ENCODE measurements around the gene LCAT. TPM values are rescaled to one million over a fixed set of nuclear protein-coding genes. Genes with fewer than 3 reads are reported as not detected.

Gene LCAT
- total RNA-seq, 6 experiments from 2014 or later: 29.4 to 207 (median 137) TPM

GRCh38 chr16:67892375-67892774 lies 51.5 kb downstream of the LCAT start:
- intact Hi-C loops (cut with DNase I): no loop called here
- Histone ChIP-seq H3K36me3 (no peaks in the 10 kb centered on the region), H3K27me3 (no peaks in the 10 kb centered on the region), H3K9me3 (no peaks in the 10 kb centered on the region), H3K27ac (peak overlapping the region in 2 of 3 donors; percentile 20 to 35), H3K4me1 (peaks cover 0 to 14% (median 4%) of the 10 kb centered on the region in 4 donors), H3K4me3 (peak overlapping the region in 2 of 3 donors; percentile 6 to 13)
- 76% methylated on average over 5 of the region's 5 CpGs for WGBS (ENCODE audit: insufficient coverage, low coverage, low lambda C conversion rate, missing lambda C conversion rate)
- ATAC-seq (no peak), DNase-seq (no peak)
- TF ChIP-seq POLR2A (IDR thresholded peaks at IDR 0.05) (no peak), CTCF (IDR thresholded peaks at IDR 0.05) (no peak)

Other genes with a start within 250 kb of the LCAT start
- gene GFOD2, start 224.8 kb downstream of the LCAT start, total RNA-seq: 10 to 100 TPM; 19.7 to 39.7 (median 24.6) TPM
- 10 to 100 TPM; 15.1 to 38.4 (median 22.7) TPM for gene RANBP10, start 137.6 kb downstream of the LCAT start, total RNA-seq
- 1 to 10 TPM in 3 of 6 experiments, under 1 TPM in 3; 0.42 to 1.2 (median 0.99) TPM for gene TSNAXIP1, start 137.2 kb downstream of the LCAT start, total RNA-seq
- 10 to 100 TPM in 4 of 6 experiments, 1 to 10 TPM in 2; 8.9 to 23.9 (median 11.7) TPM for gene THAP11, start 101.8 kb downstream of the LCAT start, total RNA-seq
- gene NUTF2, start 97.2 kb downstream of the LCAT start, total RNA-seq: 10 to 100 TPM; 23.4 to 67.8 (median 33.9) TPM
- gene CENPT, start 96.4 kb downstream of the LCAT start, total RNA-seq: 10 to 100 TPM; 12.2 to 21.1 (median 18.2) TPM
- 10 to 100 TPM; 16.2 to 25.4 (median 19.5) TPM for gene EDC4, start 71.1 kb downstream of the LCAT start, total RNA-seq
- gene NRN1L, start 59.2 kb downstream of the LCAT start, total RNA-seq: under 1 TPM in 1 of 6 experiments, not detected in 5; 0.84 TPM
- gene PSKH1, start 50.9 kb downstream of the LCAT start, total RNA-seq: 10 to 100 TPM in 4 of 6 experiments, 1 to 10 TPM in 2; 6.7 to 22.6 (median 13.2) TPM
- gene CTRL, start 12.3 kb downstream of the LCAT start, total RNA-seq: under 1 TPM in 3 of 6 experiments, not detected in 3; 0.12 to 0.49 (median 0.44) TPM
- 10 to 100 TPM; 19.0 to 39.6 (median 22.7) TPM for gene PSMB10, start 7.3 kb downstream of the LCAT start, total RNA-seq
- gene SLC12A4, start 24.5 kb upstream of the LCAT start, total RNA-seq: 10 to 100 TPM; 17.2 to 40.0 (median 21.9) TPM
- gene DPEP3, start 36.4 kb upstream of the LCAT start, total RNA-seq: under 1 TPM in 1 of 6 experiments, not detected in 5; 0.10 TPM
- 1 to 10 TPM in 5 of 6 experiments, under 1 TPM in 1; 0.93 to 2.3 (median 1.6) TPM for gene DPEP2, start 55.4 kb upstream of the LCAT start, total RNA-seq
- not detected for gene DPEP2NB, start 71.8 kb upstream of the LCAT start, total RNA-seq
- 1 to 10 TPM; 5.4 to 10.0 (median 6.3) TPM for gene DDX28, start 79.1 kb upstream of the LCAT start, total RNA-seq
- 10 to 100 TPM in 2 of 6 experiments, 1 to 10 TPM in 4; 7.9 to 16.4 (median 9.2) TPM for gene DUS2, start 79.2 kb upstream of the LCAT start, total RNA-seq
- 10 to 100 TPM; 19.9 to 30.1 (median 25.1) TPM for gene NFATC3, start 141.2 kb upstream of the LCAT start, total RNA-seq

Measured in right lobe of liver (tissue), 6 donors.